ENCODE measurements around the gene GABARAP.

- no peak for TF ChIP-seq RAD21 (IDR thresholded peaks at IDR 0.05; ENCODE audit: low read depth)
- no peak for TF ChIP-seq EGR1 (IDR thresholded peaks at IDR 0.05)
- TF ChIP-seq REST (IDR thresholded peaks at IDR 0.05; ENCODE audit: low read depth), result no peak
- no peak for TF ChIP-seq USF1 (IDR thresholded peaks at IDR 0.05)
- no peak for TF ChIP-seq TAF1 (IDR thresholded peaks at IDR 0.05; ENCODE audit: low read depth)
- no peak for TF ChIP-seq TEAD4 (IDR thresholded peaks at IDR 0.05)
- no peak for TF ChIP-seq TCF12 (IDR thresholded peaks at IDR 0.05; ENCODE audit: low read depth)
- no peak for TF ChIP-seq YY1 (IDR thresholded peaks at IDR 0.05; ENCODE audit: low read depth)
- no peak for TF ChIP-seq CEBPB (IDR thresholded peaks at IDR 0.05)
- no peak for TF ChIP-seq EP300 (IDR thresholded peaks at IDR 0.05; ENCODE audit: borderline replicate concordance)
- TF ChIP-seq MAX (IDR thresholded peaks at IDR 0.05), result no peak
- TF ChIP-seq ZBTB7A (IDR thresholded peaks at IDR 0.05; ENCODE audit: low read depth), result no peak
- no peak for TF ChIP-seq FOXM1 (IDR thresholded peaks at IDR 0.05; ENCODE audit: borderline replicate concordance, low read depth)
These were observed 49.8 kb downstream of the GABARAP start for GRCh38 chr17:7192271-7192937.

Measured in Ishikawa (cell line).